Transverse colon (tissue), 4 donors: Measurements from ENCODE around the gene ZFHX3. TPM values are rescaled to one million over a fixed set of nuclear protein-coding genes. Genes with fewer than 3 reads are reported as not detected.

Source experiments
- DNase-seq: peaks from one replicate; pipeline ENCODE4 v3.0.0-alpha.2; 2019
- H3K27ac ChIP-seq, 4 donors: fragments of 200-600 bp; sonication (generic); 2 replicates each; pipeline ENCODE4 v1.5.1; 2016 to 2018; ENCODE audit warnings: inconsistent platforms in 4 of 4
- H3K27me3 ChIP-seq: fragments of 200-600 bp; sonication (generic); 2 replicates; pipeline ENCODE4 v1.5.1; 2017; ENCODE audit warnings: inconsistent platforms
- H3K36me3 ChIP-seq, 4 donors: fragments of 200-600 bp; sonication (generic); 2 replicates each; pipeline ENCODE4 v1.5.1; 2017 to 2019; ENCODE audit warnings: inconsistent platforms in 4 of 4
- H3K4me1 ChIP-seq, 4 donors: fragments of 200-600 bp; sonication (generic); 2 replicates each; pipeline ENCODE4 v1.5.1; 2017 to 2020; ENCODE audit warnings: inconsistent platforms in 4 of 4
- H3K4me3 ChIP-seq, 4 donors: fragments of 200-600 bp; sonication (generic); 1 replicate in 1 of 4; 2 replicates in 3 of 4; pipeline versions ENCODE4 v1.5.1 to v1.6.1; 2017 to 2019; ENCODE audit warnings: inconsistent platforms in 4 of 4
- H3K9me3 ChIP-seq, 2 donors: fragments of 200-600 bp; sonication (generic); 2 replicates each; pipeline ENCODE4 v1.5.1; 2017 to 2019; ENCODE audit warnings: inconsistent platforms in 2 of 2
- CTCF ChIP-seq, 5 experiments: fragments of 200-600 bp in 3 of 5; fragments of 450-650 bp in 2 of 5; sonication (generic) in 3 of 5; IDR thresholded peaks; 1 replicate in 2 of 5; 2 replicates in 3 of 5; pipeline ENCODE4 v1.5.1; 2016 to 2017; ENCODE audit warnings: antibody characterized with exemption in 5 of 5, inconsistent platforms in 3 of 5, mild to moderate bottlenecking in 2 of 5, moderate library complexity in 1 of 5
- EP300 ChIP-seq: sonication (generic); formaldehyde crosslinking; IDR thresholded peaks from one replicate; pipeline ENCODE4 v1.6.1; 2017; ENCODE audit warnings: antibody characterized with exemption, low read depth
- POLR2A ChIP-seq: fragments of 450-650 bp; IDR thresholded peaks from one replicate; pipeline ENCODE4 v1.6.1; 2016; ENCODE audit warnings: antibody characterized with exemption, mild to moderate bottlenecking, moderate library complexity
- POLR2AphosphoS5 ChIP-seq, 3 donors: sonication (generic); formaldehyde crosslinking; IDR thresholded peaks; one replicate each; pipeline ENCODE4 v1.6.1; 2016; ENCODE audit warnings: antibody characterized with exemption in 3 of 3
- WGBS, 2 donors: methylation state at CpG; one replicate each; pipeline ENCODE4 v1.1.5; 2018; ENCODE audit warnings: low coverage in 1 of 2; 5-methylcytosine and 5-hydroxymethylcytosine counted together
- in situ Hi-C, 4 donors: fragments of 200-750 bp; cut with MboI; loops; one replicate each; pipeline versions ENCODE4 v1.15.0 to v1.15.1; 2017; ENCODE audit warnings: low sequenced_read_pairs in 3 of 4, low pct_ligation_motif_present in 1 of 4, low pct_unique_long_range_greater_than_20kb in 1 of 4
- intact Hi-C: fragments of 100-400 bp; cut with DNase I; formaldehyde crosslinking; loops from one replicate; pipeline ENCODE4 v1.15.1; 2023; ENCODE audit warnings: low total_unique reads
- total RNA-seq, 4 donors: library from RNA; depleted of rRNA; stranded (reverse); fragments of >200 nt; gene quantifications; one replicate each; pipeline ENCODE4 v1.1.0, GENCODE V29; 2016

ZFHX3 gene
- total RNA-seq, 4 donors from 2014 or later: 12.3 to 23.7 (median 15.3) TPM

- no peak for TF ChIP-seq EP300
- DNase-seq: no peak
- H3K36me3 ChIP-seq: no peaks in the 10 kb centered on the region
- H3K27ac ChIP-seq: no peak overlapping the region
- H3K9me3 ChIP-seq: no peaks in the 10 kb centered on the region
- in situ Hi-C loops: no loop called here
- peaks cover 17 to 53% (median 30%) of the 10 kb centered on the region in 4 donors for H3K4me1 ChIP-seq
- 57 to 74% methylated on average over 4 to 6 of the region's 6 CpGs for WGBS, 2 donors
- intact Hi-C loops: loop anchor here (10.0 kb wide), 1 partner anchor 109 kb away; the partner anchor contains the start of gene ZFHX3
- H3K27me3 ChIP-seq: no peaks in the 10 kb centered on the region
- H3K4me3 ChIP-seq: no peak overlapping the region
These were observed 112.0 kb downstream of the ZFHX3 start for GRCh38 chr16:72935896-72936295.

- no peak for DNase-seq
- intact Hi-C loops (loop anchor here (10.0 kb wide), 1 partner anchor 110 kb away; the partner anchor contains the start of gene ZFHX3), in situ Hi-C loops (no loop called here)
- no peaks in the 10 kb centered on the region for H3K9me3 ChIP-seq
- TF ChIP-seq EP300 (no peak), POLR2A (no peak), POLR2AphosphoS5 (IDR thresholded peaks at IDR 0.05) (no peak), CTCF (IDR thresholded peaks at IDR 0.05) (no peak)
- peak overlapping the region; percentile 6 to 31 (median 16) for H3K27ac ChIP-seq
- H3K27me3 ChIP-seq: no peaks in the 10 kb centered on the region
- no peaks in the 10 kb centered on the region for H3K36me3 ChIP-seq
- H3K4me3 ChIP-seq: no peak overlapping the region
- WGBS, 2 donors: 79 to 86% methylated on average over 10 to 17 of the region's 17 CpGs
- H3K4me1 ChIP-seq: peaks cover 15 to 58% (median 30%) of the 10 kb centered on the region in 4 donors
These were observed 113.1 kb downstream of the ZFHX3 start for GRCh38 chr16:72934636-72935403.

- Histone ChIP-seq H3K36me3 (no peaks in the 10 kb centered on the region), H3K4me1 (peaks cover 0 to 43% (median 16%) of the 10 kb centered on the region in 4 donors), H3K27ac (peak overlapping the region; percentile 17 to 69 (median 63)), H3K9me3 (no peaks in the 10 kb centered on the region), H3K4me3 (no peak overlapping the region), H3K27me3 (no peaks in the 10 kb centered on the region)
- DNase-seq: no peak
- 92 to 93% methylated on average over 5 to 11 of the region's 11 CpGs for WGBS, 2 donors
- TF ChIP-seq CTCF (IDR thresholded peaks at IDR 0.05): no peak
- TF ChIP-seq EP300: no peak
- TF ChIP-seq POLR2A: no peak
- TF ChIP-seq POLR2AphosphoS5 (IDR thresholded peaks at IDR 0.05): no peak
- intact Hi-C loops (loop anchor here (10.0 kb wide), 1 partner anchor 112 kb away; the partner anchor contains the start of gene ZFHX3), in situ Hi-C loops (no loop called here)
These were observed 115.1 kb downstream of the ZFHX3 start for GRCh38 chr16:72932677-72933335.

- intact Hi-C loops: loop anchor here (10.0 kb wide), 1 partner anchor 113 kb away; the partner anchor contains the start of gene ZFHX3
- Histone ChIP-seq H3K9me3 (no peaks in the 10 kb centered on the region), H3K27ac (peak overlapping the region; percentile 57 to 69 (median 63)), H3K36me3 (no peaks in the 10 kb centered on the region), H3K4me1 (peaks cover 0 to 43% (median 15%) of the 10 kb centered on the region in 4 donors), H3K27me3 (no peaks in the 10 kb centered on the region), H3K4me3 (no peak overlapping the region)
- TF ChIP-seq POLR2A (no peak), EP300 (no peak), POLR2AphosphoS5 (IDR thresholded peaks at IDR 0.05) (no peak), CTCF (IDR thresholded peaks at IDR 0.05) (no peak)
- 29 to 32% methylated on average over 2 of the region's 2 CpGs for WGBS, 2 donors
- in situ Hi-C loops: no loop called here
- DNase-seq: no peak
These were observed 115.9 kb downstream of the ZFHX3 start for GRCh38 chr16:72932050-72932449.
